GM23338 (cell line): ENCODE results near the gene COL15A1.

Experiments
- CREB1 ChIP-seq: fragments of 250-450 bp; sonication (Bioruptor Pico); IDR thresholded peaks from 2 replicates; pipeline ENCODE4 v1.5.0; 2020; ENCODE audit warnings: low read depth, mild to moderate bottlenecking, moderate library complexity
- EZH2 ChIP-seq: fragments of 200-600 bp; sonication (generic); IDR thresholded peaks from one replicate; pipeline ENCODE4 v1.8.0; 2017; ENCODE audit warnings: antibody characterized with exemption, mild to moderate bottlenecking, low read depth; ENCODE audit not compliant: unreplicated experiment
- EZH2phosphoT487 ChIP-seq: fragments of 200-600 bp; sonication (generic); IDR thresholded peaks from one replicate; pipeline ENCODE4 v1.8.1; 2018; ENCODE audit warnings: antibody characterized with exemption; ENCODE audit not compliant: unreplicated experiment
- JUNB ChIP-seq: IDR thresholded peaks from one replicate; pipeline ENCODE4 v1.6.1; 2016; ENCODE audit warnings: antibody characterized with exemption; ENCODE audit not compliant: unreplicated experiment
- NANOG ChIP-seq: IDR thresholded peaks from 2 replicates; pipeline ENCODE4 v1.6.1; 2016; ENCODE audit warnings: antibody characterized with exemption, borderline replicate concordance
- POLR2AphosphoS5 ChIP-seq: IDR thresholded peaks from 2 replicates; pipeline ENCODE4 v1.6.1; 2016; ENCODE audit warnings: antibody characterized with exemption, low read depth
- REST ChIP-seq: IDR thresholded peaks from one replicate; pipeline ENCODE4 v1.6.1; 2018; ENCODE audit warnings: antibody characterized with exemption; ENCODE audit not compliant: unreplicated experiment
- STAT1 ChIP-seq: IDR thresholded peaks from one replicate; pipeline ENCODE4 v1.6.1; 2016; ENCODE audit warnings: antibody characterized with exemption; ENCODE audit not compliant: unreplicated experiment
- ZNF331 ChIP-seq: fragments of 250-450 bp; sonication (Bioruptor Pico); IDR thresholded peaks from 2 replicates; pipeline ENCODE4 v1.5.0; 2020; ENCODE audit warnings: low read depth, mild to moderate bottlenecking, moderate library complexity
- TF ChIP-seq, protein P1 (sequence below), 2 experiments: fragments of 200-600 bp in 1 of 2; sonication (generic) in 1 of 2; conservative IDR thresholded peaks; 2 replicates each; pipeline versions ENCODE4 v1.5.1 to v1.6.1; 2016 to 2017; ENCODE audit warnings: antibody characterized with exemption in 2 of 2, low read depth in 2 of 2, mild to moderate bottlenecking in 2 of 2, moderate library complexity in 1 of 2

- TF ChIP-seq, protein P1, sequence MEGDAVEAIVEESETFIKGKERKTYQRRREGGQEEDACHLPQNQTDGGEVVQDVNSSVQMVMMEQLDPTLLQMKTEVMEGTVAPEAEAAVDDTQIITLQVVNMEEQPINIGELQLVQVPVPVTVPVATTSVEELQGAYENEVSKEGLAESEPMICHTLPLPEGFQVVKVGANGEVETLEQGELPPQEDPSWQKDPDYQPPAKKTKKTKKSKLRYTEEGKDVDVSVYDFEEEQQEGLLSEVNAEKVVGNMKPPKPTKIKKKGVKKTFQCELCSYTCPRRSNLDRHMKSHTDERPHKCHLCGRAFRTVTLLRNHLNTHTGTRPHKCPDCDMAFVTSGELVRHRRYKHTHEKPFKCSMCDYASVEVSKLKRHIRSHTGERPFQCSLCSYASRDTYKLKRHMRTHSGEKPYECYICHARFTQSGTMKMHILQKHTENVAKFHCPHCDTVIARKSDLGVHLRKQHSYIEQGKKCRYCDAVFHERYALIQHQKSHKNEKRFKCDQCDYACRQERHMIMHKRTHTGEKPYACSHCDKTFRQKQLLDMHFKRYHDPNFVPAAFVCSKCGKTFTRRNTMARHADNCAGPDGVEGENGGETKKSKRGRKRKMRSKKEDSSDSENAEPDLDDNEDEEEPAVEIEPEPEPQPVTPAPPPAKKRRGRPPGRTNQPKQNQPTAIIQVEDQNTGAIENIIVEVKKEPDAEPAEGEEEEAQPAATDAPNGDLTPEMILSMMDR (conservative IDR thresholded peaks at IDR 0.05; ENCODE audit: low read depth in 2 of 2), result no peak
- TF ChIP-seq EZH2 (no peak), REST (no peak), STAT1 (no peak), POLR2AphosphoS5 (no peak), NANOG (no peak), JUNB (no peak), CREB1 (CRISPR knock-in tag) (no peak), EZH2phosphoT487 (no peak), ZNF331 (no peak)
Observed at GRCh38 chr9:99096409-99096808, 152.7 kb downstream of the COL15A1 start.
